Smooth muscle cell (in vitro differentiated cells): ENCODE measurements around the gene MYBPC2. TPM values are rescaled to one million over a fixed set of nuclear protein-coding genes. Genes with fewer than 3 reads are reported as not detected.

Experiments
- DNase-seq: peaks from one replicate; lab custom pipeline; 2025; ENCODE audit not compliant: unreplicated experiment; lab: John Stamatoyannopoulos, UW
- H2AFZ ChIP-seq: fragments of 200-600 bp; sonication (generic); 2 replicates; pipeline ENCODE4 v1.6.0; 2016; ENCODE audit warnings: antibody characterized with exemption, low read depth, mild to moderate bottlenecking
- H3F3A ChIP-seq: fragments of 200-600 bp; sonication (generic); 2 replicates; pipeline ENCODE4 v1.6.0; 2017; ENCODE audit warnings: antibody characterized with exemption, low read depth
- H3K27ac ChIP-seq: fragments of 200-600 bp; sonication (generic); 2 replicates; pipeline ENCODE4 v1.5.1; 2016; ENCODE audit warnings: low read depth, mild to moderate bottlenecking
- H3K27me3 ChIP-seq: fragments of 200-600 bp; sonication (generic); 2 replicates; pipeline ENCODE4 v1.6.1; 2016; ENCODE audit warnings: low read depth, mild to moderate bottlenecking
- H3K36me3 ChIP-seq: fragments of 200-600 bp; sonication (generic); 2 replicates; pipeline ENCODE4 v1.5.1; 2016; ENCODE audit warnings: low read depth
- H3K4me1 ChIP-seq: fragments of 200-600 bp; sonication (generic); 2 replicates; pipeline ENCODE4 v1.5.1; 2016; ENCODE audit warnings: low read depth
- H3K4me2 ChIP-seq: fragments of 200-600 bp; sonication (generic); 2 replicates; pipeline ENCODE4 v1.6.0; 2016; ENCODE audit warnings: mild to moderate bottlenecking
- H3K4me3 ChIP-seq: fragments of 200-600 bp; sonication (generic); 2 replicates; pipeline ENCODE4 v1.5.1; 2016; ENCODE audit warnings: mild to moderate bottlenecking
- H3K79me2 ChIP-seq: fragments of 200-600 bp; sonication (generic); 2 replicates; pipeline ENCODE4 v1.6.0; 2016; ENCODE audit warnings: low read depth, mild to moderate bottlenecking
- H3K9ac ChIP-seq: fragments of 200-600 bp; sonication (generic); 2 replicates; pipeline ENCODE4 v1.6.0; 2016; ENCODE audit warnings: low read depth
- H3K9me3 ChIP-seq: fragments of 200-600 bp; sonication (generic); replicated peaks from 2 replicates; pipeline ENCODE4 v1.5.1; 2016; ENCODE audit warnings: low read depth
- H4K20me1 ChIP-seq: fragments of 200-600 bp; sonication (generic); 2 replicates; pipeline ENCODE4 v1.6.0; 2016; ENCODE audit warnings: low read depth
- WGBS: methylation state at CpG from one replicate; pipeline ENCODE4 v1.1.7; 2016; ENCODE audit warnings: low lambda C conversion rate; 5-methylcytosine and 5-hydroxymethylcytosine counted together
- polyA plus RNA-seq: library from polyadenylated mRNA; unstranded; fragments of >200 nt; fragmentation: Nextera tagmentation; extraction: Ambion mirVana; gene quantifications from 2 replicates; pipeline ENCODE4 v1.2.1, GENCODE V29; 2016
- total RNA-seq: library from RNA; depleted of rRNA; stranded (reverse); fragments of >200 nt; gene quantifications from 2 replicates; pipeline ENCODE4 v1.2.3, GENCODE V29; 2014
- TF ChIP-seq, protein P1 (sequence below): fragments of 200-600 bp; sonication (generic); IDR thresholded peaks from 2 replicates; pipeline ENCODE4 v1.5.1; 2017; ENCODE audit warnings: borderline replicate concordance, mild to moderate bottlenecking, antibody characterized with exemption; ENCODE audit not compliant: insufficient read depth, poor library complexity, severe bottlenecking

MYBPC2 gene
- total and polyA plus RNA-seq, 2 experiments from 2014 or later = not detected

DNA sequence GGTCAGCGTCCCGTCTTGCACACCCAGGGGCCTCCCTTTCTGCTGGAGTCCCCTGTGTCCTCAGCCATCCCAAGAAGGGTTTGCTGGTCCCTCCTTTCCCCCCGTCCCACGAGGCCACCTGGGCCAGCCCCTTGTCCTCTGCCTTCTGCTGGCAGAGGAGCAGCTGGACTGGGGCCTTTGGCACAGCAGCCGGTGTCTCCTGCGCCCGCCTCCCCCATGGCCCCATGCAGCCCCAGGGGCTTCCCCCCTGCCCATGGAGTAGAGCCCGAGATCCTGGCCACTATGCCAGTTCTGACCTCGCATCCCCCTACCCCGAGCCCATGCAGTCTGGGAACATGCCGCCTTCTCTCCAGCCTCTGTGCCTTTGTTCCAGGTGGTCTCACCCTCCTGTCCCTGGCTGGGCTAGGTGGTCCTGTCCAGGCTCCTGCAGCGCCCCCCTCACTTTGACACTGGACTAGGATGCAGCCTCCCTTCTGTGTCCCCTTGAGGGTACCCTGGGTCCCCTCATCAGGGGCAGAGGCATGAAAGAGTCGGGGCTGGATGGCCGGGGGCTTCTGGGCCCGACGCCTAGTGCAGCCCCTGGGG lies 49.7 kb downstream of the MYBPC2 start:
- no peak overlapping the region for H2AFZ ChIP-seq
- H4K20me1 ChIP-seq = peaks cover 19% of the 10 kb centered on the region
- H3F3A ChIP-seq = no peaks in the 10 kb centered on the region
- H3K9ac ChIP-seq = no peak overlapping the region
- H3K79me2 ChIP-seq = peaks cover 13% of the 10 kb centered on the region
- H3K4me1 ChIP-seq = peaks cover 2% of the 10 kb centered on the region
- 94% methylated on average over 9 of the region's 16 CpGs for WGBS
- DNase-seq = no peak
- no peaks in the 10 kb centered on the region for H3K36me3 ChIP-seq
- H3K9me3 ChIP-seq = no peaks in the 10 kb centered on the region
- no peak overlapping the region for H3K4me3 ChIP-seq
- no peak overlapping the region for H3K4me2 ChIP-seq
- no peak overlapping the region for H3K27ac ChIP-seq
- H3K27me3 ChIP-seq = no peaks in the 10 kb centered on the region
- TF ChIP-seq, protein P1, sequence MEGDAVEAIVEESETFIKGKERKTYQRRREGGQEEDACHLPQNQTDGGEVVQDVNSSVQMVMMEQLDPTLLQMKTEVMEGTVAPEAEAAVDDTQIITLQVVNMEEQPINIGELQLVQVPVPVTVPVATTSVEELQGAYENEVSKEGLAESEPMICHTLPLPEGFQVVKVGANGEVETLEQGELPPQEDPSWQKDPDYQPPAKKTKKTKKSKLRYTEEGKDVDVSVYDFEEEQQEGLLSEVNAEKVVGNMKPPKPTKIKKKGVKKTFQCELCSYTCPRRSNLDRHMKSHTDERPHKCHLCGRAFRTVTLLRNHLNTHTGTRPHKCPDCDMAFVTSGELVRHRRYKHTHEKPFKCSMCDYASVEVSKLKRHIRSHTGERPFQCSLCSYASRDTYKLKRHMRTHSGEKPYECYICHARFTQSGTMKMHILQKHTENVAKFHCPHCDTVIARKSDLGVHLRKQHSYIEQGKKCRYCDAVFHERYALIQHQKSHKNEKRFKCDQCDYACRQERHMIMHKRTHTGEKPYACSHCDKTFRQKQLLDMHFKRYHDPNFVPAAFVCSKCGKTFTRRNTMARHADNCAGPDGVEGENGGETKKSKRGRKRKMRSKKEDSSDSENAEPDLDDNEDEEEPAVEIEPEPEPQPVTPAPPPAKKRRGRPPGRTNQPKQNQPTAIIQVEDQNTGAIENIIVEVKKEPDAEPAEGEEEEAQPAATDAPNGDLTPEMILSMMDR = no peak

DNA sequence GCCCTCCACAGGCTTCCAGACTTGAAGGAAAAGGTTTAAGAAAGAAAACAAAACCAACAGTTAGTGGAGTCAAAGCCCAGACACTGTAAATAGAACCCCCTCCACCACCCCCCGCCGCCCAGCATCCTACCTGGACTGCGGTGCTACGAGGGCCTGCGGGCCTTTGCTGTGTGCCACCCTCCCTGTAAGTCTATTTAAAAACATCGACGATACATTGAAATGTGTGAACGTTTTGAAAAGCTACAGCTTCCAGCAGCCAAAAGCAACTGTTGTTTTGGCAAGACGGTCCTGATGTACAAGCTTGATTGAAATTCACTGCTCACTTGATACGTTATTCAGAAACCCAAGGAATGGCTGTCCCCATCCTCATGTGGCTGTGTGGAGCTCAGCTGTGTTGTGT lies 50.2 kb downstream of the MYBPC2 start:
- H3K9me3 ChIP-seq = no peaks in the 10 kb centered on the region
- H3K36me3 ChIP-seq = no peaks in the 10 kb centered on the region
- H3K4me2 ChIP-seq = no peak overlapping the region
- peaks cover 14% of the 10 kb centered on the region for H4K20me1 ChIP-seq
- H3K4me3 ChIP-seq = no peak overlapping the region
- H3K27me3 ChIP-seq = no peaks in the 10 kb centered on the region
- no peak for DNase-seq
- 97% methylated on average over 10 of the region's 10 CpGs for WGBS
- H3F3A ChIP-seq = no peaks in the 10 kb centered on the region
- H3K9ac ChIP-seq = no peak overlapping the region
- H3K27ac ChIP-seq = no peak overlapping the region
- H3K4me1 ChIP-seq = no peaks in the 10 kb centered on the region
- no peak overlapping the region for H2AFZ ChIP-seq
- TF ChIP-seq, protein P1 = no peak
- peaks cover 7% of the 10 kb centered on the region for H3K79me2 ChIP-seq

- Histone ChIP-seq H3K4me3 (no peak overlapping the region), H3K27ac (no peak overlapping the region), H3K27me3 (no peaks in the 10 kb centered on the region), H3K4me1 (no peaks in the 10 kb centered on the region), H3K9ac (no peak overlapping the region), H4K20me1 (no peaks in the 10 kb centered on the region), H2AFZ (no peak overlapping the region), H3K79me2 (no peaks in the 10 kb centered on the region), H3K9me3 (no peaks in the 10 kb centered on the region), H3F3A (no peaks in the 10 kb centered on the region), H3K4me2 (no peak overlapping the region), H3K36me3 (no peaks in the 10 kb centered on the region)
- WGBS = 98% methylated on average over 10 of the region's 10 CpGs
- TF ChIP-seq, protein P1 = no peak
- DNase-seq = no peak
These were observed 52.7 kb downstream of the MYBPC2 start for GRCh38 chr19:50485284-50485955.
